ENCODE results near the gene C18orf32.

- TF ChIP-seq EZH2 (IDR thresholded peaks at IDR 0.05) = no peak
- no peak for TF ChIP-seq POLR2AphosphoS5 (IDR thresholded peaks at IDR 0.05; ENCODE audit: borderline replicate concordance, low read depth, low read length)
- TF ChIP-seq FOXP2 (optimal IDR thresholded peaks at IDR 0.05; ENCODE audit: control extremely low read depth, extremely low read length, insufficient read depth) = no peak
Measured at GRCh38 chr18:49515516-49515915, 28.5 kb upstream of the C18orf32 start.

All from SK-N-MC (cell line).